Stimulated activated naive B cell treated with anti-CD40 and anti-IgM and Interleukin-4, amounts not matched to agents 10 μg/mL and 1 μg/mL and 100 μg/mL, for 72 hours (primary cell): ENCODE measurements around the gene FCRL2.
"Not testable (repeated sequence)": the region's sequence is repeated elsewhere in the genome, so short reads cannot be mapped to it uniquely, and the experiment has no call there.

Source experiments
- ATAC-seq, 2 donors: fragments of 150-1000 bp; cut with Tn5 transposase; replicated peaks; 2 replicates each; pipeline ENCODE4 v1.10.0; 2021; ENCODE audit warnings: moderate library complexity in 1 of 2
- DNase-seq: peaks from one replicate; pipeline ENCODE4 v3.0.0; 2021
- H3K27ac Mint-ChIP-seq: one replicate; pipeline ENCODE4 v1.8.0; 2022; ENCODE audit warnings: mild to moderate bottlenecking, mixed read lengths
- H3K27me3 Mint-ChIP-seq, 2 donors: one replicate each; pipeline ENCODE4 v1.8.0; 2022; ENCODE audit warnings: mixed read lengths in 2 of 2
- H3K36me3 Mint-ChIP-seq, 2 donors: one replicate each; pipeline ENCODE4 v1.8.0; 2022; ENCODE audit warnings: mixed read lengths in 2 of 2, mild to moderate bottlenecking in 1 of 2
- H3K4me1 Mint-ChIP-seq, 2 donors: one replicate each; pipeline ENCODE4 v1.8.0; 2022; ENCODE audit warnings: mixed read lengths in 2 of 2, mild to moderate bottlenecking in 1 of 2
- H3K4me3 Mint-ChIP-seq, 2 donors: one replicate each; pipeline ENCODE4 v1.8.0; 2022; ENCODE audit warnings: mild to moderate bottlenecking in 2 of 2, mixed read lengths in 2 of 2, moderate library complexity in 1 of 2
- H3K9me3 Mint-ChIP-seq, 2 donors: one replicate each; pipeline ENCODE4 v1.8.0; 2022; ENCODE audit warnings: mixed read lengths in 2 of 2, mild to moderate bottlenecking in 1 of 2

FCRL2 gene

DNA sequence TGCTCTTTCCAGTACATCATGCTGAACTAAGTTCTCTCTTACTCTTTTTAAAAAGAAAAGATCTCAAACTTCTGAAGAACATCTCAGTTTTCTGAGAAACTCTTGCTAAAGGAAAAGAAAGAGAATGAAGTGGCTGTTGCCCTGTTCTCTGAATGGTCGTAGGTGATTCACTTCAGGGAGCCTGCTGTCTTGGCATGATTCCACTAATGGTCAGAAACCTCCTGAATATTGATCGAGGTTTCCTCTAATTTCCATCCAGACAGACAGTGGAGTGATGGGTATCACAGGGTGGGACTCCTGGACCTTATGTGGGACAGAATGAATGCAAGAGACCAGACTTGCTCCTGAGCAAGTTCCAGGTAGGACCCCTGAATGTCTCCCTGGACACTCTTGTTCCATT lies 2.5 kb downstream of the FCRL2 start:
- H3K27ac Mint-ChIP-seq: no peak overlapping the region
- H3K27me3 Mint-ChIP-seq: no peaks in the 10 kb centered on the region
- no peaks in the 10 kb centered on the region for H3K9me3 Mint-ChIP-seq
- H3K36me3 Mint-ChIP-seq: peaks cover 14 to 33% of the 10 kb centered on the region in 2 donors
- ATAC-seq (peak in 1 of 2 donors; percentile 4), DNase-seq (no peak)
- peaks cover 50 to 80% of the 10 kb centered on the region in 2 donors for H3K4me1 Mint-ChIP-seq
- H3K4me3 Mint-ChIP-seq: peak overlapping the region in 1 of 2 donors; percentile 35

DNA sequence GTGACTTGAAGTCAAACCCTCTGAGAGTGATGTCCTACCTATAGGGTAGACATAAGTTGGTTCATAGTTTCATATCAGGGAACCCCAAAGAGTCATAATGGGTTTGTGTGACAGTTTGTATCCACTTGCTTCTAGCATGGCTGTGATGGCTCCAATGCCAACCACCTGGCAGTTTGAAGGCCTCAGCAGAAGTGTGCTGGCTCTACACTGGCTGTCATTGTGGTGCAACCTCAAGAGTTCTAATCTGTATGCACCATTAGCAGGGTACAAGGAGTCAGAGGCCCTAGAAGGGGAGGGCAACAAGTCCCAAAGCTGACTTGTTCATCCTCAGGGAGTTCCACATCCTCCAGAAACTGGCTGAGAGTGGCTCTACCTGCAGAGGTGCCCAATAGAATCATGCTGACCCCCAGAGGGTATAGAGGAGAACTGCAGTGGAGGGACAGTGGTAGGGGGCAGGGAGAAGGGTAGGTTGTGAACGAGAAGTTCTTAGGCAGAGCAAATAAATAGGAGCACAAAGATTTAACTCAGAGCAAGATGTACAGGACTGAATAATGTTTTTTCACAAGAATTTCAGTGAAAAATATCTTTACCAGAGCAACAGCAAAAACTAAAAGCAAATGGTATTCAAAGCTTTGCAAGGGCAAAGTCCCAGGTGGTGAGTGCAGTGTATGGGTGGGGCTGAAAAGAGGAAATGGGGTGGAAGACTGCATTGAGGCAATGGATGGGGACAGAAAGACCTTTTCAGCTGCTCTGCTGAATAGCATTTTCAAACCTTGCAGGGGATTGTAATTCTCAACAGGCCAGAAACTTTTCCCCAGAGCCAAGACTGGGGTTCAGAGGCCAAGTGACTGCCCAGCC lies 3.2 kb downstream of the FCRL2 start:
- H3K4me3 Mint-ChIP-seq: peak overlapping the region; percentile 75 to 77
- H3K27ac Mint-ChIP-seq: peak overlapping the region; percentile 38
- peaks cover 16 to 35% of the 10 kb centered on the region in 2 donors for H3K36me3 Mint-ChIP-seq
- H3K27me3 Mint-ChIP-seq: no peaks in the 10 kb centered on the region
- ATAC-seq (peak; percentile 78 to 82), DNase-seq (peak; percentile 58)
- H3K9me3 Mint-ChIP-seq: no peaks in the 10 kb centered on the region
- peaks cover 50 to 82% of the 10 kb centered on the region in 2 donors for H3K4me1 Mint-ChIP-seq

DNA sequence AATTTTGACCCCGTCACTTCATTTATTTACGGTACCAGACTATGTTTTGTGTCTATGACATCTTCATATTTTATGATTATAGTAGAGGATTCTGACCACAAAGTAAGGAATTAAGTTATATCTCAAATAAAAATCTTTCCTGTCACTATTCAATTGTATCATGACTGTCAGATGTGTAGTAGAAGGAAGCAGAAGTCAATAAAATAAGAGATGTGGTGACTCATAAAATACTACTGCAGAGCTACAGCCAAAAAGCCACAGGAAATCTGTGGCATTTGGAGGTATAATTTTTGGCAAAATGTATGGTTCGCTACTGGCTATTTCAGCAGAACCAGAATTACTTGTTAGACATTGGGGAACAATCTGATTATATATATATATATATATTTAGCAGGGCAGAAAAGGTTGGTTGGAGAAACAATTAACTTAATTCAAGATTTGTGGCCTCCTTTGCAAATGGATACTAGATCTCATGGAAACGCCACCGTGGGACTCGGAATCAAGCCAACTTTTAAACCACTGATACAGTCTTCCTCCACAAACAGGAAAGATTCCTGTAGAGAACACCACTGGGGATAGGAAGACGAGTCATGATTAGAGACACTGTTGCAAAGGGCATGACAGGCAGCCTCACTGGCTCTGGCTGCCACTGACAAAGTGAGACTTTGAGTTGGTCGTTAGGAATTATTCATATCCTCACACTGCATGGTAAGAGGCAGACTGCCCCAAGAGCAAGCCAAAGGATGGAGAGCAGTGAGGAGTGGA lies 5.1 kb downstream of the FCRL2 start:
- ATAC-seq (peak; percentile 24 to 35), DNase-seq (no peak)
- no peaks in the 10 kb centered on the region for H3K9me3 Mint-ChIP-seq
- H3K27me3 Mint-ChIP-seq: no peaks in the 10 kb centered on the region
- peak overlapping the region; percentile 49 to 75 for H3K4me3 Mint-ChIP-seq
- peaks cover 52 to 81% of the 10 kb centered on the region in 2 donors for H3K4me1 Mint-ChIP-seq
- H3K27ac Mint-ChIP-seq: peak overlapping the region; percentile 85
- peaks cover 16 to 41% of the 10 kb centered on the region in 2 donors for H3K36me3 Mint-ChIP-seq

DNA sequence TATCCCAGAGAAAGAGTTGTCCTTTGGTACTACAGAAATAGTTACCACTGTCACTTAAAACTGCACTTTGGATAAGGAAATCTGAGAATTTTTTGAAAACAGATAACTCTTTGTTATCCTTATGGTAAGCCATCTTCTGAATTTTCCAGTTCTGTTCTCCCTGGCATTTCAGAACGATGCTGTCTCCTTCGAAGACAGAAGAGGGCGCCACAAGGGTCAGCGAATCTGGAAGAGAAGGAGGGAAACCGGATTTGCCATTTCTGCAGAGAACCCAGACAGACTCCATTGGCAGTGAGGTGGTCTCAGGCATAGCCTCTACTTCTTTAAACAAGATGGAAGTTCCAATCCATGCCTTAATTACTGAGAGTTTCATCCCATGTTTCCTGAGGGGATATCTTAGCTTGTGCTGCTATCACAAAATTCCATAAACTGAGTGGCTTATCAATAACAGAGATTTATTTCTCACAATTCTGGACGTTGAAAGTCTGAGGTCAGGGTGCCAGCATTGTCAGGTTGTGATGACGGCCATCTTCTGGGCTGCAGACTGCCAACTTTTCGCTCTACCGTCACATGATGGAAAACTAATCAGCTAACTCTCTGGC lies 6.4 kb downstream of the FCRL2 start:
- peak overlapping the region in 1 of 2 donors; percentile 21 for H3K4me3 Mint-ChIP-seq
- H3K27ac Mint-ChIP-seq: peak overlapping the region; percentile 80
- peaks cover 49 to 78% of the 10 kb centered on the region in 2 donors for H3K4me1 Mint-ChIP-seq
- H3K36me3 Mint-ChIP-seq: peaks cover 24 to 48% of the 10 kb centered on the region in 2 donors
- DNase-seq (no peak), ATAC-seq (no peak)
- no peaks in the 10 kb centered on the region for H3K9me3 Mint-ChIP-seq
- H3K27me3 Mint-ChIP-seq: no peaks in the 10 kb centered on the region

DNA sequence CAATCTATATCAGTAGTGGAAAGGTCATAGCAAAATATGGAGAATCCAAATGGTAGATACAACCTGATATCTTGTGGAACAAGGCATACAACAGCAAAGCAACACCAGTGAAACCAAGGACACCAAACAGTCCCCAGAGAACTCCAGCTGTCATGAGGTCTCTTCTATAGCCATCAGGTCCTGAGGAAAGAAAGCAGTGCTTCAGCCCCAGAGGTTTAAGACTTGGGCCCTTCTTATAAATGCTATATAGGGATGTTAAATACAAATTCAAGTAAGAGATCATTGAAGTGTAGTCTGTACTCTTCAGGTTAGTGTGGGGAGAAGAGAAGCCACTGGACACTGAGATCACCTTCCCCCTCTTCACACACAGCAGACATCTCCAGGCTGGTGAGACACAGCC lies 10.1 kb downstream of the FCRL2 start:
- Mint-ChIP-seq H3K9me3 (peaks cover 3 to 4% of the 10 kb centered on the region in 2 donors), H3K27ac (peak overlapping the region; percentile 76), H3K27me3 (no peaks in the 10 kb centered on the region), H3K4me1 (peaks cover 47 to 84% of the 10 kb centered on the region in 2 donors), H3K36me3 (peaks cover 42 to 64% of the 10 kb centered on the region in 2 donors), H3K4me3 (no peak overlapping the region)
- ATAC-seq (no peak), DNase-seq (no peak)

DNA sequence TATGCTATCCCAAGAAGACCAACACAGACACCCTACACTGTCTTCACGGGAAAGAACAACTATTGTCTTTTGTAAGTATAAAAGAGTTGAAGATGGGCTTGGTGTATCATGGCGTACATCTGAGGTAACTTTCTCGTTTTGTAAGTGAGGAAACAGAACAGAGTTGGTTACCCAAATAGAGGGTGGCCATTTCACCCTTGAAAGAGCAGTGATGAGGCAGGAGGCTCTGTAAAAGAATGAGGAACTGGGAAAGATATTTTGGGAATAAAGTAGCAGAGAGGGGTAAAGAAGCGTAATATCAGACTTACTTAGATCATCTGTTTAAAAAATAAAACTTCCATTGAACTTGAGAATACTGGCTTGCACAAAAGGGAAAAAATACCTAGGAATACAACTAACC lies 18.9 kb downstream of the FCRL2 start:
- DNase-seq (no peak), ATAC-seq (peak; percentile 60 to 71)
- Mint-ChIP-seq H3K4me3 (peak overlapping the region; percentile 0 to 39), H3K4me1 (peaks cover 31 to 48% of the 10 kb centered on the region in 2 donors), H3K9me3 (peaks cover 15 to 17% of the 10 kb centered on the region in 2 donors), H3K27me3 (no peaks in the 10 kb centered on the region), H3K36me3 (peaks cover 56 to 64% of the 10 kb centered on the region in 2 donors), H3K27ac (peak overlapping the region; percentile 89)

DNA sequence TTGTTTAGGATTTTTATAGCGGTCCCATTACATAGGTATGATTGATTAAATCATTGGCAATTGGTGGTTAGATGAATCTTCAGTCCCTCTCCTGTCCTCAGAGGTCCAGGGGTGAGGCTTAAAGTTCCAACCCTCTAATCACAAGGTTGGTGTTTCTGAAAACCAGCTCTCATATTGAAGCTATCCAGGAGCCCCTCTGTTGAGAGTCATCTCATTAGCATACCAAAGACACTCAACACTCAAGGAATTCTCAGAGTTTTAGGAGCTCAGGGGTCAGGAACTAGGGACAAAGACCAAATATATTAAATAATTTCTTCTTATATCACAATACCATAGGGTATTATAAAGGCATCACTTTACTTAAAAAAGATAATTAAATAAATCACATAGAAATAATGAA lies 23.3 kb downstream of the FCRL2 start:
- H3K4me1 Mint-ChIP-seq: peaks cover 15 to 37% of the 10 kb centered on the region in 2 donors

DNA sequence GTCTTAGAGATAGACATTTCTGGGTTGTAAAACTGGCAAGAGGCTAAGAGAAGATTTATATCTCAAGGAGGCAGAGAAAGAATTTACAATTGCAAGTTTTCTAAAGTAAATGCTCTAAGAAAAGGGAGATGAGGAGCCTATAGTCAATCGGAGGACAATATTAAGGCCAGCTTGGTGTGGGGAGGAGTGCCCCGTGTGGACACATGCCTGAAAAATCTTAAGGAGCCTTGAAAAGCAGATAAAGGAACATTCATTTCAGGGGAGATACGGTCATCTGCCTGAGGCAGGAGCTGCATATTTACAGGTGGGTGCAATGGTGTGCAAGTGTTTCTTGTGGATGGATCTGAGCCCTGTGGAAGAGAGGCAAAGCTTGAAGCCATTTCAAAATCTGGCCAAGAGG lies 25.6 kb downstream of the FCRL2 start:
- H3K36me3 Mint-ChIP-seq: peaks cover 19 to 48% of the 10 kb centered on the region in 2 donors
- no peak for DNase-seq
- peaks cover 0 to 3% of the 10 kb centered on the region in 2 donors for H3K9me3 Mint-ChIP-seq

More for the DNA sequence above, 23.3 kb downstream of the FCRL2 start:
- Mint-ChIP-seq H3K9me3 (peaks cover 0 to 3% of the 10 kb centered on the region in 2 donors), H3K27me3 (no peaks in the 10 kb centered on the region), H3K36me3 (peaks cover 30 to 48% of the 10 kb centered on the region in 2 donors), H3K27ac (no peak overlapping the region), H3K4me3 (no peak overlapping the region)
- ATAC-seq (no peak), DNase-seq (no peak)

DNA sequence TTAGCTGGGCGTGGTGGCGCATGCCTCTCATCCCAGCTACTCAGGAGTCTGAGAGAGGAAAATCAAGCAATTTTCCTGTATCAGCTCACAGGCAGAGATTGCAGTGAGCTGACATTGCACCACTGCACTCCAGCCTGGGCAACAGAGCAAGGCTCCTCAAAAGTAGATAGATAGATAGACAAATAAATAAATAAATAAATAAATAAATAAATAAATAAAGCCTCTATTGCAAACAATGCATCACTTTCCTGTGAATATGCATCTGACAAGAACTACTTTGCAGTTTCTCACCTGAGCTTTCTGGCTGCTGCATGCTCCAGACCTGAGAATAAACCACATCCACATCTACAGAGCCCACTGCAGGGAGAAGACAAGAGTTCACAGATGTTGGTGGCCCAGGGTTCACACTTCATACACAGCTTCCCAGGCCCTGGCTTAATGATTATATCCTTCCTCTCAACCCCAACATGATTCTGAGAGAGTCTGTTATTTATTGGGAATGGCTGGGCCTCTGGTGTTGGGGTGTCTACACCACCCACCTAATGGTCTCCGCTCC lies 28.6 kb downstream of the FCRL2 start:
- ATAC-seq: no peak
- H3K9me3 Mint-ChIP-seq: peaks cover 0 to 3% of the 10 kb centered on the region in 2 donors
- no peak overlapping the region for H3K4me3 Mint-ChIP-seq

More for the DNA sequence above, 25.6 kb downstream of the FCRL2 start:
- peak in 1 of 2 donors; percentile 60 for ATAC-seq
- Mint-ChIP-seq H3K4me3 (no peak overlapping the region), H3K4me1 (peaks cover 29 to 52% of the 10 kb centered on the region in 2 donors), H3K27ac (no peak overlapping the region), H3K27me3 (no peaks in the 10 kb centered on the region)

DNA sequence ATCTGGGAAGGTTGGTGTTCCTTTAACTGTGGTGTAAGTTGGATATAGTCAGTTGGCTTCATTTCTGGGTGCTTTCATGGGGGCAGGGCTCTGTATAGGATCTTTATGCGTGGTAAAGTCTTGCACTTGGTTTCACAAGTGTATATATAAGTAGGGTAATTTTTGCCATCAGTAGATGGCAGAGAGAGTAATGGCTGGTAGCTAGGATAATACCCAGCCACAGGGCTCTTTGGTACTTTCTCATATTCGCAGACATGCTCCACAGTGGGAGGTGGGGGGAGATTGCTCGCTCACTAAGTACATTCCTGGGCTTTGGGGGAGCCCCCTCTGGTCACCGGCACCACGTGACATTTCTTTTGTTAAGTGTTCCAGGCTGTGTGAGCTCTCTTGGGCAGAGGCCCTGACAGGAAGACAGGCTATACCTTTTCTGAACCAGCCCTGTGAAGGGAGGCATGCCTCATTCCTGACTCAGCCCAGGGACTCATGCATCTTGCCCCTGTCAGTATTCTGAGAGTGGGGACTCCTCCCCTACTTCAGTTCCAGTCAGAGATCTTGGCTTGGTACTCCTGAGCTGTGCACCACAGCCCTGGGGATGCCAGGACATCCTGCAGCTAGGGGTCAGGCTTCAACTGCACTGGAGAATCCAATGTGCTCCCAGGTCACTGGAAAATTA lies 37.6 kb downstream of the FCRL2 start:
- Mint-ChIP-seq H3K27me3 (no peaks in the 10 kb centered on the region), H3K9me3 (peaks cover 14 to 24% of the 10 kb centered on the region in 2 donors), H3K4me1 (peaks cover 49 to 55% of the 10 kb centered on the region in 2 donors), H3K27ac (peak overlapping the region; percentile 77), H3K36me3 (peaks cover 25 to 38% of the 10 kb centered on the region in 2 donors), H3K4me3 (peak overlapping the region; percentile 2 to 5)
- DNase-seq: peak; percentile 57
- ATAC-seq: peak; percentile 84 to 85

More for the DNA sequence above, 28.6 kb downstream of the FCRL2 start:
- Mint-ChIP-seq H3K27ac (peak overlapping the region; percentile 84), H3K27me3 (no peaks in the 10 kb centered on the region), H3K4me1 (peaks cover 28 to 52% of the 10 kb centered on the region in 2 donors), H3K36me3 (peaks cover 24 to 41% of the 10 kb centered on the region in 2 donors)
- DNase-seq: no peak

DNA sequence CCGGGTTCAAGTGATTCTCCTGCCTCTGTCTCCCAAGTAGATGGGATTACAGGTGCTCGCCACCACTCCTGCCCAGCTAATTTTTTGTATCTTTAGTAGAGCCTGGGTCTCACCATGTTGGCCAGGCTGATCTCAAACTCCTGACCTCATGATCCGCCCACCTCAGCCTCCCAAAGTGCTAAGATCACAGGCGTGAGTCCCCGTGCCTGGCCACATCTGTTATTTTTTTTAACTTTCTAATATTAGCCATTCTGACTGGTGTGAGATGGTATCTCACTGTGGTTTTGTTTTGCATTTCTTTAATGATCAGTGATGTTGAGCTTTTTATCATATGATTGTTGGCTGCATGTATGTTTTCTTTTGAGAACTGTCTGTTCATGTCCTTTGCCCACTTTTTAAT lies 40.9 kb downstream of the FCRL2 start:
- Mint-ChIP-seq H3K4me1 (peaks cover 64 to 86% of the 10 kb centered on the region in 2 donors), H3K27ac (peak overlapping the region; percentile 89), H3K36me3 (peaks cover 33 to 48% of the 10 kb centered on the region in 2 donors), H3K9me3 (peaks cover 22 to 29% of the 10 kb centered on the region in 2 donors), H3K4me3 (peak overlapping the region; percentile 21 to 25)
- not testable (repeated sequence) for H3K27me3 Mint-ChIP-seq, ATAC-seq, DNase-seq

DNA sequence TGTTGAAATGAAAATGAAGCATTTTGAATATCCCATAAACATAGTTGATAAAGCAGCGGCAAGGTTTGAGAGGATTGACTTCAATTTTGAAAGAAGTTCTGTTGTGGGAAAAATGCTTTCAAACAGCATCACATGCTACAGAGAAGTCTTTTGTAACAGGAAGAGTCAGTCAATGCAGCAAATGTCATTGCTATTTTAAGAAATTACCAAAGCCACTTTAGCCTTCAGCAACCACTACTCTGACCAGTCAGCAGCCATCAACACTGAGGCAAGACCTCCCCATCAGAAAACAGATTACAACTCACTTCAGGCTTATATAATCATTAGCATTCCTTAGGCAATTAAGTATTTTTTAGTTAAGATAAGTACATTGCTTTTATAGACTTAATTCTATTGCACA lies 42.6 kb downstream of the FCRL2 start:
- Mint-ChIP-seq H3K27me3 (no peaks in the 10 kb centered on the region), H3K36me3 (peaks cover 33 to 48% of the 10 kb centered on the region in 2 donors), H3K4me3 (peak overlapping the region; percentile 15 to 39), H3K27ac (peak overlapping the region; percentile 97), H3K9me3 (peaks cover 23 to 27% of the 10 kb centered on the region in 2 donors), H3K4me1 (peaks cover 60 to 89% of the 10 kb centered on the region in 2 donors)
- no peak for DNase-seq
- peak; percentile 75 to 85 for ATAC-seq

DNA sequence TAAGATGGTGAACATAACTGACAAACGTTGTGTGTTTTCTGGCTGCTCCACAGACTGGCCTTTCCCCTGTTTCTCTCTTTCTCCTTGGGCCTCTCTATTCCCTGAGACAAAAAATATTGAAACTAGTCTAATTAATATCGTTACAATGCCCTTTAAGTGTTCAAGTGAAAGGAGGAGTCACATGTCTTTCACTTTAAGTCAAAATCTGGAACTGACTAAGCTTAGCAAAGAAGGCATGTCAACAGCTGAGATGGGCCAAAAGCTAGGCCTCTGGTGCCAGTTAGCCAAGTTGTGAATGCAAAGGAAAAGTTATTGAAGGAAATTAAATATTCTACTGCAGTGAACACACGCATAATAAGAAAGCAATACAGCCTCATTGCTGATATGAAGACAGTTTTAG lies 44.2 kb downstream of the FCRL2 start:
- Mint-ChIP-seq H3K4me1 (peaks cover 60 to 90% of the 10 kb centered on the region in 2 donors), H3K9me3 (peaks cover 19 to 21% of the 10 kb centered on the region in 2 donors), H3K4me3 (peak overlapping the region; percentile 5 to 28), H3K36me3 (peaks cover 27 to 49% of the 10 kb centered on the region in 2 donors), H3K27me3 (no peaks in the 10 kb centered on the region), H3K27ac (peak overlapping the region; percentile 97)
- peak; percentile 82 to 84 for ATAC-seq
- no peak for DNase-seq
